Hypothalamus (tissue), 51 donors: Measurements from ENCODE around the gene TMEM132D.

Experiments
- DNase-seq, 51 donors: peaks; one replicate each; lab custom pipeline; 2025; lab: John Stamatoyannopoulos, UW

TMEM132D gene

GRCh38 chr12:129750421-129750820, 153.4 kb downstream of the TMEM132D start:
- no peak for DNase-seq

- DNase-seq: no peak
Measured at GRCh38 chr12:129746318-129746717, 157.5 kb downstream of the TMEM132D start.

- no peak for DNase-seq
Measured at GRCh38 chr12:129729170-129729569, 174.7 kb downstream of the TMEM132D start.

GRCh38 chr12:129727100-129727499, 176.7 kb downstream of the TMEM132D start:
- DNase-seq: no peak

GRCh38 chr12:129723260-129723659, 180.6 kb downstream of the TMEM132D start:
- no peak for DNase-seq

- DNase-seq: no peak
Measured at GRCh38 chr12:129720618-129721017, 183.2 kb downstream of the TMEM132D start.

GRCh38 chr12:129719416-129719815, 184.4 kb downstream of the TMEM132D start:
- no peak for DNase-seq

GRCh38 chr12:129717438-129717837, 186.4 kb downstream of the TMEM132D start:
- DNase-seq: no peak

- DNase-seq: no peak
Measured at GRCh38 chr12:129716825-129717224, 187.0 kb downstream of the TMEM132D start.

GRCh38 chr12:129706716-129707115, 197.1 kb downstream of the TMEM132D start:
- no peak for DNase-seq

GRCh38 chr12:129704232-129704830, 199.5 kb downstream of the TMEM132D start:
- no peak for DNase-seq

- DNase-seq: no peak
Measured at GRCh38 chr12:129701631-129702101, 202.2 kb downstream of the TMEM132D start.

- no peak for DNase-seq
Measured at GRCh38 chr12:129700036-129700435, 203.8 kb downstream of the TMEM132D start.

- DNase-seq: peak in 2 of 51 donors; percentile 9 to 23
Measured at GRCh38 chr12:129696926-129697325, 206.9 kb downstream of the TMEM132D start.

- DNase-seq: no peak
Measured at GRCh38 chr12:129696405-129696804, 207.4 kb downstream of the TMEM132D start.

GRCh38 chr12:129693731-129694130, 210.1 kb downstream of the TMEM132D start:
- DNase-seq: no peak

- DNase-seq: no peak
Measured at GRCh38 chr12:129687731-129688130, 216.1 kb downstream of the TMEM132D start.

GRCh38 chr12:129681830-129682229, 222.0 kb downstream of the TMEM132D start:
- DNase-seq: no peak

GRCh38 chr12:129681151-129681550, 222.7 kb downstream of the TMEM132D start:
- no peak for DNase-seq

- peak in 28 of 51 donors; percentile 2 to 69 (median 24) for DNase-seq
Measured at GRCh38 chr12:129676411-129676810, 227.4 kb downstream of the TMEM132D start.

GRCh38 chr12:129675947-129676346, 227.9 kb downstream of the TMEM132D start:
- DNase-seq: no peak

- DNase-seq: no peak
Measured at GRCh38 chr12:129675496-129675895, 228.3 kb downstream of the TMEM132D start.

- DNase-seq: peak in 1 of 51 donors; percentile 2
Measured at GRCh38 chr12:129673806-129674205, 230.0 kb downstream of the TMEM132D start.
